Neural cell (in vitro differentiated cells): ENCODE results near the gene THUMPD1. TPM values are rescaled to one million over a fixed set of nuclear protein-coding genes. Genes with fewer than 3 reads are reported as not detected.

Experiments
- H2AFZ ChIP-seq: fragments of 200-600, 300-800 bp; sonication (generic), shearing (Covaris generic); 2 replicates; pipeline ENCODE4 v1.6.0; 2014; ENCODE audit warnings: low read depth, mild to moderate bottlenecking, antibody characterized with exemption, low read length, moderate library complexity
- H3F3A ChIP-seq: fragments of 200-600 bp; shearing (Covaris generic); 2 replicates; pipeline ENCODE4 v1.6.1; 2016; ENCODE audit warnings: mild to moderate bottlenecking, moderate library complexity, mixed read lengths, antibody characterized with exemption, low read length; ENCODE audit not compliant: insufficient read depth, poor library complexity, severe bottlenecking
- H3K27ac ChIP-seq: fragments of 200-600, 300-800 bp; sonication (generic), shearing (Covaris generic); 2 replicates; pipeline ENCODE4 v1.5.1; 2014; ENCODE audit warnings: mild to moderate bottlenecking, low read length, moderate library complexity
- H3K27me3 ChIP-seq: fragments of 300-800, 200-600 bp; sonication (generic), shearing (Covaris generic); 2 replicates; pipeline ENCODE4 v1.6.0; 2014; ENCODE audit warnings: mild to moderate bottlenecking, low read depth, low read length, moderate library complexity; ENCODE audit not compliant: insufficient read depth
- H3K36me3 ChIP-seq: fragments of 300-800, 200-600 bp; sonication (generic), shearing (Covaris generic); 2 replicates; pipeline ENCODE4 v1.5.1; 2014; ENCODE audit warnings: mild to moderate bottlenecking, antibody characterized with exemption, low read length, moderate library complexity; ENCODE audit not compliant: insufficient read depth
- H3K4me2 ChIP-seq: fragments of 300-800, 200-600 bp; sonication (generic), shearing (Covaris generic); 2 replicates; pipeline ENCODE4 v1.6.0; 2014; ENCODE audit warnings: mild to moderate bottlenecking, low read length
- H3K4me3 ChIP-seq: fragments of 300-800, 200-600 bp; sonication (generic), shearing (Covaris generic); 2 replicates; pipeline ENCODE4 v1.5.1; 2014; ENCODE audit warnings: mild to moderate bottlenecking, low read length, moderate library complexity
- H3K79me2 ChIP-seq: fragments of 200-600 bp; shearing (Covaris generic); replicated peaks from 2 replicates; pipeline ENCODE4 v1.6.0; 2014; ENCODE audit warnings: mild to moderate bottlenecking, low read length, moderate library complexity; ENCODE audit not compliant: insufficient read depth
- H3K9ac ChIP-seq: fragments of 300-800, 200-600 bp; sonication (generic), shearing (Covaris generic); 2 replicates; pipeline ENCODE4 v1.6.1; 2016; ENCODE audit warnings: mild to moderate bottlenecking, low read length, mixed read lengths
- H3K9me2 ChIP-seq: fragments of 200-600 bp; shearing (Covaris generic); 2 replicates; pipeline ENCODE4 v1.6.1; 2016; ENCODE audit warnings: mild to moderate bottlenecking, low read length, mixed read lengths; ENCODE audit not compliant: insufficient read depth
- H3K9me3 ChIP-seq: fragments of 200-600, 300-800 bp; sonication (generic), shearing (Covaris generic); 2 replicates; pipeline ENCODE4 v1.6.1; 2016; ENCODE audit warnings: mild to moderate bottlenecking, mixed run types, low read length, moderate library complexity, mixed read lengths
- H4K20me1 ChIP-seq: fragments of 200-600 bp; shearing (Covaris generic); 2 replicates; pipeline ENCODE4 v1.6.1; 2016; ENCODE audit warnings: mild to moderate bottlenecking, mixed run types; ENCODE audit not compliant: insufficient read depth
- CTCF ChIP-seq: fragments of 450-650 bp; IDR thresholded peaks from 2 replicates; pipeline ENCODE4 v1.5.1; 2014; ENCODE audit warnings: antibody characterized with exemption, mild to moderate bottlenecking, moderate library complexity; ENCODE audit not compliant: poor library complexity, severe bottlenecking
- EP300 ChIP-seq: fragments of 450-650 bp; conservative IDR thresholded peaks from 2 replicates; pipeline ENCODE4 v1.6.1; 2014; ENCODE audit warnings: antibody characterized with exemption, mild to moderate bottlenecking, moderate library complexity; ENCODE audit not compliant: poor library complexity, severe bottlenecking
- EZH2 ChIP-seq: fragments of 200-600, 300-800 bp; shearing (Covaris generic), sonication (generic); IDR thresholded peaks from 2 replicates; pipeline ENCODE4 v1.6.1; 2014; ENCODE audit warnings: antibody characterized with exemption, low read length, borderline replicate concordance, mild to moderate bottlenecking; ENCODE audit not compliant: insufficient read depth, poor library complexity, severe bottlenecking
- MXI1 ChIP-seq: fragments of 450-650 bp; conservative IDR thresholded peaks from 2 replicates; pipeline ENCODE4 v1.6.1; 2014; ENCODE audit warnings: antibody characterized with exemption, mild to moderate bottlenecking; ENCODE audit not compliant: poor library complexity, severe bottlenecking
- POLR2AphosphoS5 ChIP-seq: IDR thresholded peaks from 2 replicates; pipeline ENCODE4 v1.6.1; 2012
- RAD21 ChIP-seq: fragments of 450-650 bp; conservative IDR thresholded peaks from 2 replicates; pipeline ENCODE4 v1.6.1; 2014; ENCODE audit warnings: antibody characterized with exemption, mild to moderate bottlenecking, moderate library complexity
- REST ChIP-seq: IDR thresholded peaks from 2 replicates; pipeline ENCODE4 v1.6.1; 2012; ENCODE audit warnings: borderline replicate concordance
- SMC3 ChIP-seq: fragments of 450-650 bp; conservative IDR thresholded peaks from 2 replicates; pipeline ENCODE4 v1.6.1; 2014; ENCODE audit warnings: antibody characterized with exemption, mild to moderate bottlenecking, moderate library complexity; ENCODE audit not compliant: poor library complexity
- TAF1 ChIP-seq: IDR thresholded peaks from 2 replicates; pipeline ENCODE4 v1.6.1; 2012; ENCODE audit warnings: low read depth
- polyA plus RNA-seq: library from polyadenylated mRNA; depleted of rRNA; stranded (reverse); fragments of >200 nt; gene quantifications from 2 replicates; pipeline ENCODE4 v1.2.3, GENCODE V29; 2014
- small RNA-seq, 3 experiments: library from RNA; depleted of rRNA; stranded (forward); fragments of <200 nt; gene quantifications; one replicate each; pipeline ENCODE3, GENCODE V24; 2012

THUMPD1 gene
- polyA plus RNA-seq, 1 donor from 2014 or later = 57.1 TPM

GRCh38 chr16:20689668-20690067 lies 52.0 kb downstream of the THUMPD1 start:
- H3K9me2 ChIP-seq = no peaks in the 10 kb centered on the region
- H3K79me2 ChIP-seq = no peaks in the 10 kb centered on the region
- H3K4me2 ChIP-seq = no peak overlapping the region
- H3K4me3 ChIP-seq = no peak overlapping the region
- no peak overlapping the region for H3K9ac ChIP-seq
- H3K36me3 ChIP-seq = no peaks in the 10 kb centered on the region
- no peaks in the 10 kb centered on the region for H3K27me3 ChIP-seq
- no peak overlapping the region for H2AFZ ChIP-seq
- no peak for TF ChIP-seq EZH2
- H3F3A ChIP-seq = no peaks in the 10 kb centered on the region
- no peak overlapping the region for H3K27ac ChIP-seq
- H4K20me1 ChIP-seq = no peaks in the 10 kb centered on the region
- H3K9me3 ChIP-seq = no peaks in the 10 kb centered on the region

- Histone ChIP-seq H3K4me3 (no peak overlapping the region), H3K27ac (no peak overlapping the region), H3K9me3 (no peaks in the 10 kb centered on the region), H3K9me2 (no peaks in the 10 kb centered on the region), H3K79me2 (no peaks in the 10 kb centered on the region), H3K9ac (no peak overlapping the region), H3K36me3 (no peaks in the 10 kb centered on the region), H3K27me3 (no peaks in the 10 kb centered on the region), H3K4me2 (no peak overlapping the region), H4K20me1 (no peaks in the 10 kb centered on the region), H3F3A (no peaks in the 10 kb centered on the region), H2AFZ (no peak overlapping the region)
- TF ChIP-seq CTCF (no peak), SMC3 (no peak), TAF1 (no peak), EZH2 (no peak), MXI1 (no peak), EP300 (no peak), POLR2AphosphoS5 (no peak), REST (no peak), RAD21 (no peak)
Measured at GRCh38 chr16:20683812-20684211, 57.8 kb downstream of the THUMPD1 start.

Small RNA genes within 50 kb of the gene (small RNA-seq; reads per million reads assigned to genes)
- 0 to 0.41 (median 0) reads per million in 3 experiments for gene RNU6-944P

Other genes starting within 250 kb of the THUMPD1 start
- gene ACSM2B, start 165.5 kb downstream of the THUMPD1 start, polyA plus RNA-seq = 0.28 TPM in 1 of 2 replicates, not detected in the other
- not detected in 2 replicates for gene ACSM1, start 44.1 kb downstream of the THUMPD1 start, polyA plus RNA-seq
- gene ACSM3, start 22.2 kb upstream of the THUMPD1 start, polyA plus RNA-seq = 0.57 TPM in 1 of 2 replicates, not detected in the other
- 17.0 and 46.9 TPM in 2 replicates for gene ERI2, start 64.7 kb upstream of the THUMPD1 start, polyA plus RNA-seq
- gene REXO5, start 64.7 kb upstream of the THUMPD1 start, polyA plus RNA-seq = 8.0 and 11.2 TPM in 2 replicates
- gene DCUN1D3, start 158.5 kb upstream of the THUMPD1 start, polyA plus RNA-seq = 9.2 and 11.5 TPM in 2 replicates
- gene LYRM1, start 159.0 kb upstream of the THUMPD1 start, polyA plus RNA-seq = 98.7 and 125 TPM in 2 replicates